ENCODE results near the gene NAA80.

DNA sequence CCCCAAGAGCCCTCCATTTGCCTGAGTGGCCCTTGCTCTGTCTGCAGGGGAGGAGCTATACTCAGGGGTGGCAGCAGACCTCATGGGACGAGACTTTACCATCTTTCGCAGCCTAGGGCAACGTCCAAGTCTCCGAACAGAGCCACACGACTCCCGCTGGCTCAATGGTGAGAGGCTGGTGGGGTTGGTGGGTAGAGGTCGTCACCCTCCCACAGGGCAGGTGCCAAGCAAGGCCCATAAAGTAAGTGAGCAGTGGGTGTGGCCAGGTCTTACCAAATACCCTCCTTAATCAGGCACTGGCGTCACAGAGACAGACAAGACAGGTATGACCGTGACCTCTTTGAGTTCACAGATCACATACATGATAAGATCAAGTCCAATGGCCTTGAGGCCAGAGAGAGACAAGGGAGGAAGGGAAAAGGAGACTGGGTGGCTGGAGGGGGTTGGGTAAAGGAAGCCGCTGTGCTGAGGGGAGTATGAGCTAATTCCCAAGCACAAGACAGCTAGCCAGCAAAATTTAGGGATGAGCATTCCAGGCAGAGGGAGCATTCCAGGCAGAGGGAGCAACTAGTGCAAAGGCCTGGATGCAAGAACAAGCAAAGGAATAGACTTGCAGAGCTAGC lies 27.8 kb downstream of the NAA80 start:
- TF ChIP-seq, protein P1, sequence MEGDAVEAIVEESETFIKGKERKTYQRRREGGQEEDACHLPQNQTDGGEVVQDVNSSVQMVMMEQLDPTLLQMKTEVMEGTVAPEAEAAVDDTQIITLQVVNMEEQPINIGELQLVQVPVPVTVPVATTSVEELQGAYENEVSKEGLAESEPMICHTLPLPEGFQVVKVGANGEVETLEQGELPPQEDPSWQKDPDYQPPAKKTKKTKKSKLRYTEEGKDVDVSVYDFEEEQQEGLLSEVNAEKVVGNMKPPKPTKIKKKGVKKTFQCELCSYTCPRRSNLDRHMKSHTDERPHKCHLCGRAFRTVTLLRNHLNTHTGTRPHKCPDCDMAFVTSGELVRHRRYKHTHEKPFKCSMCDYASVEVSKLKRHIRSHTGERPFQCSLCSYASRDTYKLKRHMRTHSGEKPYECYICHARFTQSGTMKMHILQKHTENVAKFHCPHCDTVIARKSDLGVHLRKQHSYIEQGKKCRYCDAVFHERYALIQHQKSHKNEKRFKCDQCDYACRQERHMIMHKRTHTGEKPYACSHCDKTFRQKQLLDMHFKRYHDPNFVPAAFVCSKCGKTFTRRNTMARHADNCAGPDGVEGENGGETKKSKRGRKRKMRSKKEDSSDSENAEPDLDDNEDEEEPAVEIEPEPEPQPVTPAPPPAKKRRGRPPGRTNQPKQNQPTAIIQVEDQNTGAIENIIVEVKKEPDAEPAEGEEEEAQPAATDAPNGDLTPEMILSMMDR (conservative IDR thresholded peaks at IDR 0.05; ENCODE audit: low read length) = no peak
- no peak for TF ChIP-seq EZH2phosphoT487 (IDR thresholded peaks at IDR 0.05; ENCODE audit: borderline replicate concordance)

Data from Loucy (cell line).